Stimulated activated CD8-positive, alpha-beta memory T cell treated with anti-CD3 and anti-CD28 coated beads, Interleukin-12 subunit alpha, Interleukin-12 subunit beta, amount 100 ng/mL, for 4 hours (primary cell): ENCODE results near the gene ARHGAP44.

Experiments
- DNase-seq: peaks from one replicate; pipeline ENCODE4 v3.0.0-alpha.2; 2020; ENCODE audit warnings: low read depth

The ARHGAP44 gene

DNA sequence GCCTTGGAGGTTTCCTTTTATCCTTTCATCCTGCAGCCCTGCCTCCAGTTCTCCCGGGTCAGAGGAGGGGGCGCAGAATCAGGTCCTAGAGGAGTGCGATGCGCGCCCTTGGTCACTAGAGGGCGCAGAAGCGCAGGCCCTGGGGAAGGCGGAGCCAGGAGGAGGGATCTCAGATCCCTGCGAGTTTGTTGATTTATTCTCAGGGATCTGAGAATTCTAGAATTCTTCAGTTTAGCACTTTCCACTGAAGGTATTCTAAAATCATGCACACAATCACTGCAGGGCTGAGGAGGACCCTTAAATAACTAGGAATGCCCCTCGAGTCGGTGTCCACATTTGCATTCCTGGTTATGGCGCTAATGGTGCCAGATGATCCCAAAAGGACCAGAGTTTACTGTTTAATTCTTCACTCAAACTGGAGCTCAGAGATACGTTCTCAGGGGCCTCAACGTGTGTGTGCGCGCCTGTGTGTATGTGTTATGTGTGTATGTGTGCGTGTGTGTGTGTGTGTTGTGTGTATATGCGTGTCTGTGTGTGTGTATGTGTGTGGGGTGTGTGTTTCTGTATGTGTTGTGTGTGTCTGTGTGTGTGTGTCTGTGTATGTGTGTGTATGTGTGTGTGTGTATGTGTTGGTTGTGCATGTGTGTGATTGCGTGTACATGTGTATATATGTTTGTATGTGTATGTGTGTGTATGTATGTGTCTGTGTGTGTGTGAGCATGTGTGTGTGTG, 235.4 kb downstream of the ARHGAP44 start:
- DNase-seq, result peak; percentile 40

DNA sequence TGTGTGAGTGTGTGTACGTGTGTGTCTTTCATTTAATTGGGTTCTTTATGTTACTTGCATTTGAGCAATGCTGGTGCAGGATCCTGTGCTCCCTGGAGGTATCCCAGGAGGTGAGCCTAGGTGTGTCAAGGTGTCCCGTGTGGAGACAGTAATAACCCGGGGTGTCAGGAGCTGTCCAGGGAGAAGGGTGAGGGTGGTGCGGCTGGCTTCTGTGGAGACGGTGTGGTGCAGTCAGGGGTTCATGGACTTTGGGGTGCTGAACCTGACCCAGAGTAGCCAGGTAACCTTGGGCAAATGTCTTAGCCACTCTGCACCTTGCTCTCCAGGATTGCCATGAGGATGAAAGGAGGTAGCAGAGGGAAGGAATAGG, 235.9 kb downstream of the ARHGAP44 start:
- no peak for DNase-seq

DNA sequence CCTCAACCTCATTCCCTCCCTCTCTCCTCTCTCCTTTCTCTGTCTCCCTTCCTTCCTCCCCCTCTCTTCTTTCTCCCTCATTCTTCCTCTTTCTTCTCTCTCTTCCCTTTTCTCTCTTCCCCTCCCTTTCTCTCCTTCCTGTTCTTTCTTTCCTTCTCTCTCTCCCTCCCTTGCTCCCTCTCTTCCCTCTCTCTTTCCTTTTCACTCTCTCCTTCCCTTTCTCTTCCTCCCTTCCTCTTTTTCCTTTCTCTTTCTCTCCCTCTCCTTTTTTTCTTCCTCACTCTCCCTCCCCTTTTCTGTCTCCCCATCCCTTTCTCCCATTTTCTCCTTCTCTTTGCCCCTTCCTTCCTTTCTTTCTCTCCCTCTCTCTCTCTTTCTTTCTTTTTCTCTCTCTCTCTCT, 236.4 kb downstream of the ARHGAP44 start:
- no peak for DNase-seq

DNA sequence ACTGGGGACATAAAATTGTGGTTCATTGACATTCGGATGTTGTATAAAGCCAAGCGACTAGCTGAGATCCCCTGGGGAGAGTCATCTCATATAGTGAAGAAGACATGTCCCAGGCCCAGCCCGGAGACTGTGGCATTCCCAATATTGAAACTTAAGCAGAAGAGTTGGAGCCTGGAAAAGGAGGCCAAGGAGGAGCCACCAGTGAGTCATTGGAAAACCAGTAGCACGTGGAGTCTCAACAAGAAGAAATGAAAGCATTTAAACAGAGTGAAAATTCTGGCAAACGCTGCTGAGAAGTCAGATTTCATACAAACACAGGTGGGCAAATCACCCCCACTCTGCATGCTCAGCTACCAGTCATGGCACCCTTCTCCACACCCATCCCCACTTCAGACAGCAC, 237.9 kb downstream of the ARHGAP44 start:
- DNase-seq, result no peak

DNA sequence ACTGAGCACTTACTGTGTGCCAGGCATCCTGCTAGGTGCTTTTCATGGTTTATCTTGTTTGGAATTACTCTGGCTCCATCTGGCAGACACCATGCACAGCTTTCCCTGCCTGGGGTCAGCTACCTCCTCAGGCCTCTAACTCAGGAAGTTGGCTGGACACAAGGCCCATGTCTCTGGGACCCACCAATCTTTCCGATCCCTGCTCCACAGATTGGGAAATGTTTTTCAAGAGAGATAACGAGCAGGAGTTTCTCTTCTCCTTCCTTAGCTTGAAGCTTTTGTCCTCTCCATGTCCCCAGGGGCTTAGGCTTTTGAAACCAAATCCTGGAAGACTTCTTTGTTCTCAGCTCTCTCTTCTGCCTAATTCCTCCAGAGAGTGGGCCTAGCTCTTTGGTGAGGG, 240.0 kb downstream of the ARHGAP44 start:
- no peak for DNase-seq

DNA sequence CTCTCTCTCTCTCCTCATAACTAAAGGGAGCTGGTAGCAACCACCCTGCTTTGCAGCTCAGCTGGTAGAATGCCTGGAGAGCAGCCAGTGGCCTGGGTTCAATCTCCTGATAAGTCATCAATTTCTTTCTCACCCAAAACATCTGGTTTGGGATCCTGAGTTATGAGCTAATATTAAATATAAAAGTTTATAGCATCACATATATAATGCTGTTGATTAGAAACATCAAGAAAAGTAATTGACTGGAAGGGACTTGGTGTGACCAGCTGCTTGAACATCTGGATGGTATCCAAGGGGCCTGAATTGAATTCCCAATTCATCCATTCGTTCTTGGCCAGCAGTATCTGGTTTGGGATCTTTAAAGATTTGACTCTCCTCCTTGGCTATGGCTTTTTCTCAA, 240.8 kb downstream of the ARHGAP44 start:
- no peak for DNase-seq

DNA sequence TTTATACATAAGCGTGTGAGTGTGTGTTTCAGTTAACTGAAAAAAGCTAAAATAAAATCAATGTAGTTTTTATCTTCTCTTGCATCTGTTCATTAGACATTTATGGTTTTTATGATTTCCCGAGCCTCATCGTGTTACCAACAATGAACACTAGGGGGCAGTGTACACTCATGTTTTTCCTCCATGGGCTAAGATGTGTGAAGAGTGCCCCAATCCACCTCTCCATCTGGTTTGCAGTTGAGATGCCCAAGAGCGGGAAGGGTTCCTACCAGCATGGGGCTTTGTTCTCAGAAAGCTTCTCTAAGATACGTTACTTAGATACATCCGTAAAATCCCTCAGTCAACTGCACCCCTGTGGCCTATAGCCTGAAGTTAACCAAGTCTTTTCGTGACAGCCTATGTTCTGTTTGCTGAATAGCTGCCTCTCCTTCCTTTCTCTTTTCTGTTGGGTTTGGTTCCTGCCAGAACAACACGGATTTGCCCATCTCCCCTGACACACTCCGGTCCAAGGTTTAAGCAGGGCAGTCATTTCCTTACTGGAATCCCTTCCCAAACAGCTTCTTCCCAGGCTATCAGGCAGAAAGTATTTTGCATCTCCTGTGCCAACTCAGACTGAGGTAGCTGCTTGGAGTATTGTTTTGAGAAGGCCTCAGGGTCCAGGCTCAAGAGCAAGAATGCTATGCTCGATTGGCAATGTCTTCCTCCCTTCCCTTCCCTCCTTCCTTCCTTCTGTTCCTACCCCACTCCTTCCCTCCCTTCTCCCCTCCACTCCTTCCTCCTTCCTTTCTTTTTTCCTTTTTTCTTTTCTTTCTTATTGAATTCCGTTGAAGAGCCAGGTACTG, 241.4 kb downstream of the ARHGAP44 start:
- no peak for DNase-seq

DNA sequence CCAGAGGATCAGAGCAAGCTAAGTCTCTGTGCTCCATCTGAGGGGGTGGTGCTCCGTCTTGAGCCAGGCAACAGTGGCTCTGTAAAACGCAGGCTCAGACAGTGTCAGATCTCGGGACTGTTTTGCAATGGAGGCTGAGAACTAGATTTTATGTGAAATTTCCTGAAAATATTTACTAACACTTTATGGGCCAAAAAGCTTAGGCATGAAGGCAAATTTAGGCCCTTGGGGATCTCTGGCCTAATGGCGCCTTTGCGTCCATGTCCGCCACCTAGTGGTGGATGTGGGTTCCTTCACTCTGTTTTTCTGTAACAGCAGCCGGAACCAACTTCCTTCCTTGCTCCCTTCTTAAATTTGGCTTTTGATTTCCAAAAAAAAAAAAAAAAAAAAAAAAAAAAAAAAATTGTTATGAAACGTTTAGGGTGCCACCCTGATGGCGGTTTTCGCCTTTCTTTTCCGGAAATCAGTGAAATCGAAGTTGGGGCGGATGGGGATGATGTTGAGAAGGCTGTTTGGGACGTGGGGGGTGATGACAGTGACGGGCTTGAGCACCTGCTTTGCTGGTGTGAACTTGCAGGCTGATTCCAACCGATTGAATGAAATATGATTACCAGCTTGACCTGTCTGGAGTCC, 242.5 kb downstream of the ARHGAP44 start:
- DNase-seq, result no peak

DNA sequence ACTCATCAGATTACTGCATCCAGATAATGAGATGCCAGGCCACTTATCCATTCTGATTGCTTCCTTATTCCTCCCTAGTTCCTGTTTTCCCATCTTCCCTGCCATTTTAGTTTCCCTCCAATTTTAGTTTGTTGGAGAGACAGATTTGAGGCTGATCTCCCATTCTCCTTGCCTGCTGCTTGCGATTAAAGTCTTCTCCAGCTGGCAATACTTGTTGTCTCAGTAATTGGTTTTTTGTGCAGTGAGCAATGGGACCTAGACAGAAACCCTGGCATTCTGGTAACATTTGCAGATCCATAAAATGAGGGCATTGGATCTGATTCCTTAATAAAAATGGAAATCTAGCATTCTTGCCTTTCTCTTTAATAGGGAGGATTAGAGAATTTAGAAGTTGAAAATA, 246.1 kb downstream of the ARHGAP44 start:
- no peak for DNase-seq

DNA sequence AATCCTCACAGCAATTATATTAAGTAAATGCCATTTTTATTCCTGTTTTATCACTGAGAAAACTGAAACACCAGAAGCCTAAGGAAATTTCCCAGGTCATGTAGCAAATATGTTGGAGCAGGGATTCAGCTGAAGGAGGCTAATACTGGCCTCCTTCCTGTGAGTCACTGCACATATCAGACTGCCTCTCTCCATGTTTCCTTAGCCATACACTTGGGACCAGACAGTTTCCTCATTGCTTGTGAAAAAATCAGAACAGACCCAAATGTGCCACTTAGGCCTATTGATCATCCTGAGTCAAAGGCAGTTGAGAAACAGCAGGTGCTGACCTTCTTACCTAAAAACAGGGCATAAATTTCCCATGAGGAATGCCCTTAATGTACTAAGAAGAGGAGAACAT, 247.5 kb downstream of the ARHGAP44 start:
- DNase-seq, result no peak

DNA sequence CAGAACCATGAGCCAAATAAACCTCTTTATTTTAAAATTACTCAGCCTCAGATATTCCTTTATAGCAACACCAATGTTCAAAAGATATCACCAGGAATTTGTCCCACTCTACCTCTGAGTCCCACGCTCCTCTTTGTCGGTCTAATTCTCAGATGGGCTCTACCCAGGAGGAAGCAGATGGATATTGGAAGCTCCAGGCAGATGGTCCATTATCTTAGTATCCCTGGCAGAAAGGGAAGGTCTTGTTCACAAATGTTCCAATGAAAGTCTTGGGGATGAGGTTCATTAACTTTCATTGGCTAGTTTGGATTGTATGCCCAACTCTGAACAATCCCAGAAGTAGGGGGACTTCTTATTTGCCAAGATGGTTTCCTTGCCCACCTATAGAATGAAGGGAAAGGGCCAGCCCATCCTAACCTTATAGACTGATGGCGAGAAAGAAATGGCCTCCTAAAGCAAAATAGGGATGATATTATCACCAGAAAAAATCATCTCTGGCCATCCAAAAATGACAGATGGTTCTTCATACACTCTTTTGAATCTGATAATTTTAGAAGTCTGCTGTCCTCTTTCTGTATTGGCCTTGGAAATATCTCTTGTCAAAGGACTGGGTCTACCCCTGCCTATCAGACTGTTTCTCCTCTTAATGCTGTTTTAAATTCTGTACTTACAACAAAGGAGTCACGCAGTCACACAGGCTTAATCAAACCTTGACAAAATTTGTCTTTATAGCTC, 249.8 kb downstream of the ARHGAP44 start:
- DNase-seq, result no peak
